Measurements from ENCODE around the gene CSRNP3.

CSRNP3 gene

GRCh38 chr2:165450156-165450555, 19.3 kb upstream of the CSRNP3 start:
- no peak for TF ChIP-seq POLR2A (IDR thresholded peaks at IDR 0.05; ENCODE audit: low read length)
- no peak for TF ChIP-seq GATA1 (IDR thresholded peaks at IDR 0.05; ENCODE audit: low read depth, low read length)
- no peak for DNase-seq

DNA sequence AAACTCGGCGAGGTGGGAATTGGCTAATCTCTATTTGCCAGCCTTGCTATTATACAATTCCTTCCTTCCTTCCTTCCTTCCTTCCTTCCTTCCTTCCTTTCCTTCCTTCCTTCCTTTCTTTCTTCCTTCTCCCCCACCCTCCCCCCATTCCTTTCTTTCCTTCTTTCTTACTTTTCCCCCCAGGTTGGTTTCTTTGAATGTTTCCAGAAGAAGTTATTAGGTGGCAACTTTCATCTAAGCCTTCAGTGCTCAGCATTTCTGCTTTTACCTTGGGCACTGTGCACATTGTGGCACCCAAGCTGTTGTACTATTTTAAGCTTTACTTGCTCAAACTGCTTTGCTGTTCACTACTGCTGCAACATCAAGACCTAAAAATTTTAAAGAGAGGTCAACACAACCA, 17.2 kb upstream of the CSRNP3 start:
- TF ChIP-seq POLR2A (IDR thresholded peaks at IDR 0.05; ENCODE audit: low read length), result no peak
- TF ChIP-seq GATA1 (IDR thresholded peaks at IDR 0.05; ENCODE audit: low read depth, low read length), result no peak

GRCh38 chr2:165453561-165454094, 15.9 kb upstream of the CSRNP3 start:
- TF ChIP-seq POLR2A (IDR thresholded peaks at IDR 0.05; ENCODE audit: low read length) (no peak), GATA1 (IDR thresholded peaks at IDR 0.05; ENCODE audit: low read depth, low read length) (no peak)
- DNase-seq, result no peak

More for the DNA sequence above, 17.2 kb upstream of the CSRNP3 start:
- no peak for DNase-seq

- no peak for DNase-seq
- TF ChIP-seq GATA1 (IDR thresholded peaks at IDR 0.05; ENCODE audit: low read depth, low read length), result no peak
- TF ChIP-seq POLR2A (IDR thresholded peaks at IDR 0.05; ENCODE audit: low read length), result no peak
Measured at GRCh38 chr2:165454905-165455304, 14.6 kb upstream of the CSRNP3 start.

DNA sequence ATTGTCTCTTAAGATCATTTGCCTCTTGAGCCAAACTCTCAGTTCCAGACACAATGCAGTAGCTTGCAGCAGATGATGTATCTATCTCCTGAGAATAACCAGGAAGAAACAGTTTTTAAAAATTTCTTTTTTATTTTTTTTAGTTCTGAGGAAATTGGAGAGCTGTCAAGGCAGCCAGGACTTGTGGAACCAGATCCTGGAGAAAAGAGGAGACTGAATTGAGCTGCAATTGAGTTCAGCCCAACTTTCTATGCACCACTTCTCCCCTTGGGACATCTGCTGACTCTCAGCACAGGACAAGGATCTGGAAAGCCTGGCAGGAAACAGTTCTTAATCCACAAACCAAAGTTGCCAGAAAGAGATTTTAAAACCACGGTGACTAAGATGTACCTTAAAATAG, 13.5 kb upstream of the CSRNP3 start:
- no peak for TF ChIP-seq GATA1 (IDR thresholded peaks at IDR 0.05; ENCODE audit: low read depth, low read length)
- TF ChIP-seq POLR2A (IDR thresholded peaks at IDR 0.05; ENCODE audit: low read length), result no peak
- DNase-seq, result no peak

DNA sequence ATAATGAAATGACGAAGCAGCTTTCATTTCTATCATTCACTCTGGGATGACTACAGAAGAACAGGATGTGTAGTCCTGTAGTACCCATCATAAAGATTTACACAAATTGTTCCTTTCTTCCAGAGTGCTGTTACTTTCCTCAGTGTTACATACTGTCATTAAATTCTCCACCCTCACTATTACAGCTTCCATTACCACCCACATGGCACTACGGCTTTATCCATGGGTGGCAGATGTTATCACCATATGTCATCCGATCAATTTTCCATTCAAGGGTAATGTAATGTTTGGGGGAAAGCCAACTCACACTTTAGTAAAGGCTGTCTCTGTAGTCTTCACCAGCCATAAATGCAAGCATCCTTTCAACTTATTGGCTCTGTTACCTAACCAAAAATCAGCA, 7.1 kb upstream of the CSRNP3 start:
- TF ChIP-seq POLR2A (IDR thresholded peaks at IDR 0.05; ENCODE audit: low read length) (no peak), GATA1 (IDR thresholded peaks at IDR 0.05; ENCODE audit: low read depth, low read length) (no peak)
- DNase-seq, result peak in 1 of 2 experiments; percentile 12

DNA sequence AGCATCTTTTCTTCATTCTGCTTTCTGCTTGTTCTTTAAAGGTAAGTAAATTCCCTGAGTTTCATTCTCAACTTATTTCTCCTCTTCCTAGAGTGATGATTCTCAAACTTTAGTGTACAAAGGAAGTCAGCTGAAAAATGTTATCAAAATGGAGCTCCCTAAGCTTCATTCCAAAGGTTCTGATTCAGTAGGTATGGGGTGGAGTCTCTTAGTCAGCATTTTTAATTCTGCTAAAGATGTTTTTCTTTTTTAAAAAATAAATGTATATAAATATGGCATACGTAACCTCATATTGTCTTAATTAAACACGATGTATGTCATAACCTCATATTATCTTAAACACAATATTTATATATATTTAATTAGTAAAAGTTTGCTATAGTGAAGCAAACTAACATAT, 3.1 kb upstream of the CSRNP3 start:
- TF ChIP-seq POLR2A (IDR thresholded peaks at IDR 0.05; ENCODE audit: low read length) (no peak), GATA1 (IDR thresholded peaks at IDR 0.05; ENCODE audit: low read depth, low read length) (no peak)
- no peak for DNase-seq

DNA sequence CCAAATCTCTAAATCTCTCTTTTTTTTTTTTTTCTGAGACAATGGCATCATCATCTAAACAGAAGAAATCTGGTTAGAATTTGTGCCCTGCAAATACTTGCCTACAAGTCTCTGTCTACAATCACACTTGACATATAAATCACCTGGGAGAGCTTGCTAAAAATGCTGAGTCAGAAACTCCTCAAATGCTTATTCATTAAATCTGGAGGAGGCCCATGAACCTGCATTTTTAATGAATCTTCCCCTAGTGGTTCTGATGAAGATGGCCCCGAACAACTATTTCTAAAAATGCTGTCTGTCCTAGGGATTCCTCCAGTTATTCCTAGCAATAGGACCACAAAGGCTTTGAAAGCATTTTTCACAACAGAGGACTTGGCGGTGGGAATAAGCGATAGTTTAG, 1.6 kb upstream of the CSRNP3 start:
- DNase-seq, result no peak
- TF ChIP-seq GATA1 (IDR thresholded peaks at IDR 0.05; ENCODE audit: low read depth, low read length) (no peak), POLR2A (IDR thresholded peaks at IDR 0.05; ENCODE audit: low read length) (no peak)

DNA sequence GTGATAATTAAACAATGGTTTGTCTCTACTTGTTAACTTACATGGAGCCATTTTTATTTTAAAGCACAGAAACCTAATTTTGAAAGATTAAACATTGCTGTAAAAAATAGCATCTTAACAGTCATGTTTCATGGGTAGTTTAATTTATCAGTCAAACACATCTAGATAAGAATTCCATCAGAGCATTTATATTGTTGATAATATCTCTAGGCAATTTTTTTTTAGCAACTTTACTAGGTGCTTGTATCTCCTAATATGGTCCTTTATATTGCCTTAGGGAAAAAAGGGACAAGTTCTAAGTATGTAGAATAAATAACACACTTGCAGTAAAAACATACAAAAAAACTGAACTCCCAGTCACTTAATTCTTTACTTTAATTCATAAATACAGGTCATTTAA, 863 bp downstream of the CSRNP3 start:
- no peak for TF ChIP-seq GATA1 (IDR thresholded peaks at IDR 0.05; ENCODE audit: low read depth, low read length)
- no peak for TF ChIP-seq POLR2A (IDR thresholded peaks at IDR 0.05; ENCODE audit: low read length)
- DNase-seq, result no peak

- DNase-seq, result peak in 1 of 2 experiments; percentile 15
- TF ChIP-seq POLR2A (IDR thresholded peaks at IDR 0.05; ENCODE audit: low read length) (no peak), GATA1 (IDR thresholded peaks at IDR 0.05; ENCODE audit: low read depth, low read length) (no peak)
Measured at GRCh38 chr2:165471349-165471950, 2.0 kb downstream of the CSRNP3 start.

GRCh38 chr2:165472922-165473321, 3.4 kb downstream of the CSRNP3 start:
- no peak for DNase-seq
- no peak for TF ChIP-seq GATA1 (IDR thresholded peaks at IDR 0.05; ENCODE audit: low read depth, low read length)
- no peak for TF ChIP-seq POLR2A (IDR thresholded peaks at IDR 0.05; ENCODE audit: low read length)

- no peak for TF ChIP-seq GATA1 (IDR thresholded peaks at IDR 0.05; ENCODE audit: low read depth, low read length)
- TF ChIP-seq POLR2A (IDR thresholded peaks at IDR 0.05; ENCODE audit: low read length), result no peak
- DNase-seq, result no peak
Measured at GRCh38 chr2:165474619-165475276, 5.2 kb downstream of the CSRNP3 start.

- no peak for TF ChIP-seq POLR2A (IDR thresholded peaks at IDR 0.05; ENCODE audit: low read length)
- no peak for TF ChIP-seq GATA1 (IDR thresholded peaks at IDR 0.05; ENCODE audit: low read depth, low read length)
Measured at GRCh38 chr2:165475277-165476004, 5.9 kb downstream of the CSRNP3 start.

GRCh38 chr2:165479856-165480255, 10.4 kb downstream of the CSRNP3 start:
- DNase-seq, result no peak
- TF ChIP-seq GATA1 (IDR thresholded peaks at IDR 0.05; ENCODE audit: low read depth, low read length) (no peak), POLR2A (IDR thresholded peaks at IDR 0.05; ENCODE audit: low read length) (no peak)

More at GRCh38 chr2:165475277-165476004, 5.9 kb downstream of the CSRNP3 start:
- DNase-seq, result no peak

All from erythroblast (primary cell).